HFFc6 (cell line): Measurements from ENCODE around the gene B3GLCT. TPM values are rescaled to one million over a fixed set of nuclear protein-coding genes. Genes with fewer than 3 reads are reported as not detected.

Experiments used
- DNase-seq: peaks from one replicate; pipeline ENCODE4 v3.0.0-alpha.2; 2018
- H3K27ac Mint-ChIP-seq: 2 replicates; pipeline ENCODE4 v1.8.0; 2020; ENCODE audit warnings: mild to moderate bottlenecking, mixed read lengths
- H3K27me3 Mint-ChIP-seq: 2 replicates; pipeline ENCODE4 v1.8.0; 2021; ENCODE audit warnings: mild to moderate bottlenecking, moderate library complexity, mixed read lengths; ENCODE audit not compliant: insufficient read depth
- H3K36me3 Mint-ChIP-seq: 2 replicates; pipeline ENCODE4 v1.8.0; 2021; ENCODE audit warnings: low read depth, mixed read lengths
- H3K4me1 Mint-ChIP-seq: 2 replicates; pipeline ENCODE4 v1.8.0; 2020; ENCODE audit warnings: low read depth, mixed read lengths
- H3K4me3 Mint-ChIP-seq: 2 replicates; pipeline ENCODE4 v1.8.0; 2020; ENCODE audit warnings: mild to moderate bottlenecking, moderate library complexity, mixed read lengths
- H3K9me3 Mint-ChIP-seq: 2 replicates; pipeline ENCODE4 v1.8.0; 2020; ENCODE audit warnings: mild to moderate bottlenecking, mixed read lengths
- total RNA-seq, 6 experiments: library from RNA; stranded (reverse); fragmentation: NEBNext Ultra II Directional; extraction: Animal tissue kit (Norgen Biotek cat#: 25700); gene quantifications; 2 replicates in 1 of 6; 3 replicates in 5 of 6; pipeline ENCODE4 v1.2.3, GENCODE V29; 2021
- TF ChIP-seq, protein P1 (sequence below): fragments of 200-600 bp; sonication (generic); IDR thresholded peaks from 2 replicates; pipeline ENCODE4 v1.5.0; 2021; ENCODE audit warnings: antibody characterized with exemption, mild to moderate bottlenecking

The B3GLCT gene
- total RNA-seq, 6 experiments from 2014 or later, result 5.0 to 7.5 (median 6.9) TPM

DNA sequence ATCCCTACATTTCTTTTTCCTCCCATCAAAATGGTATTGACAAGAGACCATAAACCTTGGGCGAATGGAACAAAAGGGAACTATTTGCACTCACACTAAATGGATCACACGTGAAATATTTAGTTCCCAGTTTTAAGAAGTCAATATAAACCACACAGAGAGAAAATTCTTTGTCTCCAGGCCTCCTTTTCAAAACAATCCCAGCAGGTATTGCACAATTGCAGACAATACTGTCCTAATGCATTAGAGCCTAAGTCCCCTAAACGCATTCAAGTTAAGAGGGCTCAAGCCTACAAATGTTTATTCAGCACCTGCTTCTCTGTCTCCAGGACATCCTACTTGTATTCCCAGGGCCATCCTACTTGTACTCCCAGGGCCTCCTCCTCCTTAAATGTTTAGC is 1.3 kb upstream of the B3GLCT start:
- DNase-seq, result no peak
- Mint-ChIP-seq H3K36me3 (no peaks in the 10 kb centered on the region), H3K27me3 (peaks cover 1% of the 10 kb centered on the region), H3K4me3 (no peak overlapping the region), H3K9me3 (no peaks in the 10 kb centered on the region), H3K27ac (no peak overlapping the region), H3K4me1 (peaks cover 32% of the 10 kb centered on the region)
- TF ChIP-seq, protein P1, sequence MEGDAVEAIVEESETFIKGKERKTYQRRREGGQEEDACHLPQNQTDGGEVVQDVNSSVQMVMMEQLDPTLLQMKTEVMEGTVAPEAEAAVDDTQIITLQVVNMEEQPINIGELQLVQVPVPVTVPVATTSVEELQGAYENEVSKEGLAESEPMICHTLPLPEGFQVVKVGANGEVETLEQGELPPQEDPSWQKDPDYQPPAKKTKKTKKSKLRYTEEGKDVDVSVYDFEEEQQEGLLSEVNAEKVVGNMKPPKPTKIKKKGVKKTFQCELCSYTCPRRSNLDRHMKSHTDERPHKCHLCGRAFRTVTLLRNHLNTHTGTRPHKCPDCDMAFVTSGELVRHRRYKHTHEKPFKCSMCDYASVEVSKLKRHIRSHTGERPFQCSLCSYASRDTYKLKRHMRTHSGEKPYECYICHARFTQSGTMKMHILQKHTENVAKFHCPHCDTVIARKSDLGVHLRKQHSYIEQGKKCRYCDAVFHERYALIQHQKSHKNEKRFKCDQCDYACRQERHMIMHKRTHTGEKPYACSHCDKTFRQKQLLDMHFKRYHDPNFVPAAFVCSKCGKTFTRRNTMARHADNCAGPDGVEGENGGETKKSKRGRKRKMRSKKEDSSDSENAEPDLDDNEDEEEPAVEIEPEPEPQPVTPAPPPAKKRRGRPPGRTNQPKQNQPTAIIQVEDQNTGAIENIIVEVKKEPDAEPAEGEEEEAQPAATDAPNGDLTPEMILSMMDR, result no peak

DNA sequence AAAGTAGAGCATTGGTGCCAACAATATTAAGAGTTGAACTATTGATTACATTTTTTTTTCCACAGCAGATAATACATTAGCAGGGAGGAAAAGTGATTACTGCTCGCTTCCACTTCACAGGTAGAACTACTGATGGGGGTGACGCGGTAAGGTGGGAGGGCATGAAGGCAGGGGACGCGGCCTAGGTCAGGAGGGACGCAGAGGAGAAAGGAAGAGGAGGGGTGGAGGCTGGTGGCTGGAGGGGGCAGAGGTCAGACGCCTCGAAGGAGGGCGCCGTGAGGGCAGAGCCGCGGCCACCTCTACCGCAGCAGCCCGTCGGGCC is 287 bp upstream of the B3GLCT start:
- peak overlapping the region; percentile 82 for H3K4me3 Mint-ChIP-seq
- H3K36me3 Mint-ChIP-seq, result no peaks in the 10 kb centered on the region
- peak overlapping the region; percentile 42 for H3K27ac Mint-ChIP-seq
- peaks cover 42% of the 10 kb centered on the region for H3K4me1 Mint-ChIP-seq
- H3K9me3 Mint-ChIP-seq, result no peaks in the 10 kb centered on the region
- DNase-seq, result no peak
- TF ChIP-seq, protein P1, result no peak
- no peaks in the 10 kb centered on the region; the same call in 1 of the 2 replicates for H3K27me3 Mint-ChIP-seq

DNA sequence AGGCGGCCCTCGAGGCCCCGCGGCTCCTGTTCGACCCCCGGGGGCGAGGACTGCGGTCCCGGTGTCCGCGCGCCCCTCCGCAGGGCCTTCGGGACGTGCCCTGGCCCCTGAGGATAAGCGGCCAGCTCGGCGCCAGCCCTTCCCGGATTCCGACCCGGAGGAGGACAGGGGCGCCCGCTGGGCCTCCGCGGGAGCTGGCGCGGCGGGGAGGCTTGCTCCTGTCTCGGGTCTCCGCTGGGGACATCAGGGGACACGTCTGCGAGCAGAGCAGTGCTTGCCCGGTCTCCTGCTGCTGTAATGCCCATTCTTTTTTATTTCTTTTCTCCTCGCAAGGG is 829 bp downstream of the B3GLCT start:
- Mint-ChIP-seq H3K9me3 (no peaks in the 10 kb centered on the region), H3K36me3 (no peaks in the 10 kb centered on the region), H3K4me3 (peak overlapping the region; percentile 82), H3K4me1 (peaks cover 49% of the 10 kb centered on the region), H3K27ac (peak overlapping the region; percentile 62), H3K27me3 (no peaks in the 10 kb centered on the region)
- DNase-seq, result peak; percentile 5
- TF ChIP-seq, protein P1, result no peak

DNA sequence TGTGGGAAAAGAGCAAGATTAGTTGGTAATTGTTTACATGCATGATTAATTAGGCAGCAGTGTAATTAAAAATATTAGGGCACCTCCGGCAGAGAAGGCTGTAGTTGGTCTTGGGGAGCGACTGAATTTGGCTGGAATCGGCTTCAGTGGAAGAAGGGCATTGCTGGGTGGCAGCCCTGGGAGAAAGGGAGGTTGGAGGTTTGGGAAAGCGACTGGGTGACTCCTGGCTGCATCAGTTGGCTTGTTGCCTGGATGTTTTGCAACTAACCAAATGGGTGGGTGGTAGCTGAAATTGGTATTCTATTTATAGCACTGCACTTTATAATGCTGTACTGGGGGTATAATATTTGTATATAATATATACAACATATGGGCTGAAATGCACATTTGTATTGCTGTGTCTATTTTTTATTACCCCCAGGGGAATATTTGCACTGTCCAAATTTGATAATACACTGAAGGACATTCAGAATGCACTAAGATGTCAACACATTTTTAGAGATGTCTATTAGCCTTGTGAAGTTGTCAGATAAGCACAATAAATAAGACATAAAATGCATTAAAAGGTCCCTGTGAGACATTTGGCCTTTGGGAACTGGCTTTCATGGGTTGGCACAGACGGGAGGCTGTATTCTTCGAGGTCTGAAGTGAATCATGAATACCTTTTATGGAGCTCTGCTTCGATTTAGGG is 1.7 kb downstream of the B3GLCT start:
- no peaks in the 10 kb centered on the region for H3K36me3 Mint-ChIP-seq
- peak overlapping the region; percentile 62 for H3K27ac Mint-ChIP-seq
- H3K27me3 Mint-ChIP-seq, result no peaks in the 10 kb centered on the region
- H3K4me1 Mint-ChIP-seq, result peaks cover 49% of the 10 kb centered on the region
- TF ChIP-seq, protein P1, result no peak
- peak overlapping the region; percentile 82 for H3K4me3 Mint-ChIP-seq
- peak; percentile 12 for DNase-seq
- H3K9me3 Mint-ChIP-seq, result no peaks in the 10 kb centered on the region

DNA sequence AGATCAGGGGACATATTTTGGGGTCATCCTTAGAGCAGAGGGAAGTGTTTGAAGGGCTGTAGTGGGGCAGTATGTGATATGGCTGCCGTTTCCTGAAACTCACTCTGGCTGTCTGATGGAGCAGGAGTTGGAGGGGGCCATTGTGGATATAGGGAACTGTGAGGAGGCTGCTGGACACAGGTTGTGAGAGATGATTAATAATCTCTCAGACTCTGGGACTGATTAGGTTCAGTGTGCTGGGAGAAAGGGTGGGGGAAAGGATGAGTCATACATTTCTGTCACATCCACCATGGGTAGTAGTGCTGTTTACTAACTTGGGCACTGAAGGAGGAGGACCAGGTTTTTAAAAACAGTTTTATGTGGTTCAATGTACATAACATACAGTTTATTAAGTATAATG is 4.8 kb downstream of the B3GLCT start:
- Mint-ChIP-seq H3K27me3 (no peaks in the 10 kb centered on the region), H3K4me3 (no peak overlapping the region), H3K27ac (no peak overlapping the region; the same call in 1 of the 2 replicates), H3K4me1 (peaks cover 56% of the 10 kb centered on the region), H3K9me3 (no peaks in the 10 kb centered on the region), H3K36me3 (no peaks in the 10 kb centered on the region)
- DNase-seq, result peak; percentile 68
- TF ChIP-seq, protein P1, result no peak
